WI38 (cell line): ENCODE data around the gene DBN1.
"Not testable (repeated sequence)": the region's sequence is repeated elsewhere in the genome, so short reads cannot be mapped to it uniquely, and the experiment has no call there.

ENCODE experiments used
- H3K4me3 ChIP-seq: 2 replicates; pipeline ENCODE4 v1.5.1; 2011; ENCODE audit warnings: low read depth, mild to moderate bottlenecking, control low read depth, low read length
- CTCF ChIP-seq: IDR thresholded peaks from 2 replicates; pipeline ENCODE4 v1.5.1; 2012; ENCODE audit warnings: low read depth, mild to moderate bottlenecking, control low read depth, low read length

The DBN1 gene

GRCh38 chr5:177489119-177489716, 15.8 kb upstream of the DBN1 start:
- H3K4me3 ChIP-seq = no peak overlapping the region
- TF ChIP-seq CTCF = no peak

GRCh38 chr5:177487975-177488374, 14.5 kb upstream of the DBN1 start:
- TF ChIP-seq CTCF = no peak
- no peak overlapping the region for H3K4me3 ChIP-seq

GRCh38 chr5:177487144-177487543, 13.7 kb upstream of the DBN1 start:
- H3K4me3 ChIP-seq = no peak overlapping the region
- TF ChIP-seq CTCF = no peak

- no peak for TF ChIP-seq CTCF
- H3K4me3 ChIP-seq = no peak overlapping the region
Observed at GRCh38 chr5:177486256-177486655, 12.8 kb upstream of the DBN1 start.

- not testable (repeated sequence) for H3K4me3 ChIP-seq
Observed at GRCh38 chr5:177485753-177486152, 12.3 kb upstream of the DBN1 start.

GRCh38 chr5:177484902-177485549, 11.6 kb upstream of the DBN1 start:
- no peak for TF ChIP-seq CTCF

GRCh38 chr5:177483994-177484901, 10.8 kb upstream of the DBN1 start:
- H3K4me3 ChIP-seq = no peak overlapping the region
- TF ChIP-seq CTCF = no peak

More at GRCh38 chr5:177484902-177485549, 11.6 kb upstream of the DBN1 start:
- H3K4me3 ChIP-seq = no peak overlapping the region
